ENCODE data around the gene SYNE1.

SYNE1 gene

GRCh38 chr6:152117156-152118133 is 519.7 kb downstream of the SYNE1 start:
- H3K27ac ChIP-seq: no peak overlapping the region
- no peak for TF ChIP-seq ZFX (IDR thresholded peaks at IDR 0.05)
- no peak for TF ChIP-seq CTCF (conservative IDR thresholded peaks at IDR 0.05)

GRCh38 chr6:152112491-152113261 is 524.5 kb downstream of the SYNE1 start:
- TF ChIP-seq ZFX (IDR thresholded peaks at IDR 0.05): no peak
- no peak for TF ChIP-seq CTCF (conservative IDR thresholded peaks at IDR 0.05)

GRCh38 chr6:152110886-152111820 is 526.0 kb downstream of the SYNE1 start:
- TF ChIP-seq ZFX (IDR thresholded peaks at IDR 0.05) (no peak), CTCF (conservative IDR thresholded peaks at IDR 0.05) (no peak)
- no peak overlapping the region for H3K27ac ChIP-seq

More at GRCh38 chr6:152112491-152113261, 524.5 kb downstream of the SYNE1 start:
- H3K27ac ChIP-seq: no peak overlapping the region

- H3K27ac ChIP-seq: no peak overlapping the region
- TF ChIP-seq CTCF (conservative IDR thresholded peaks at IDR 0.05) (no peak), ZFX (IDR thresholded peaks at IDR 0.05) (no peak)
These were observed 529.2 kb downstream of the SYNE1 start for GRCh38 chr6:152107973-152108372.

GRCh38 chr6:152100183-152100618 is 537.0 kb downstream of the SYNE1 start:
- no peak overlapping the region for H3K27ac ChIP-seq
- TF ChIP-seq CTCF (conservative IDR thresholded peaks at IDR 0.05): no peak
- no peak for TF ChIP-seq ZFX (IDR thresholded peaks at IDR 0.05)

GRCh38 chr6:152099446-152100182 is 537.5 kb downstream of the SYNE1 start:
- no peak overlapping the region for H3K27ac ChIP-seq
- no peak for TF ChIP-seq CTCF (conservative IDR thresholded peaks at IDR 0.05)
- TF ChIP-seq ZFX (IDR thresholded peaks at IDR 0.05): no peak

All from C4-2B (cell line).